ENCODE measurements around the gene CEP78.

- TF ChIP-seq CTCF (IDR thresholded peaks at IDR 0.05): no peak
- no peak for TF ChIP-seq POLR2A (IDR thresholded peaks at IDR 0.05)
Measured at GRCh38 chr9:78262655-78263054, 26.8 kb downstream of the CEP78 start.
